Epithelial cell of prostate (primary cell): ENCODE results near the gene ADTRP.

Experiments used
- DNase-seq: peaks from one replicate; pipeline ENCODE4 v3.0.0-alpha.2; 2011; ENCODE audit warnings: low read depth, low spot score
- H3K27ac ChIP-seq: fragments of 450-650 bp; 2 replicates; pipeline ENCODE4 v1.5.1; 2017; ENCODE audit warnings: mild to moderate bottlenecking

The ADTRP gene

GRCh38 chr6:11778036-11778435 is 567 bp downstream of the ADTRP start:
- H3K27ac ChIP-seq, result no peak overlapping the region
- no peak for DNase-seq

GRCh38 chr6:11775791-11776409 is 2.7 kb downstream of the ADTRP start:
- no peak overlapping the region for H3K27ac ChIP-seq
- DNase-seq, result no peak

GRCh38 chr6:11774426-11774825 is 4.2 kb downstream of the ADTRP start:
- DNase-seq, result no peak

GRCh38 chr6:11773581-11773980 is 5.0 kb downstream of the ADTRP start:
- no peak for DNase-seq
- peak overlapping the region; percentile 100 for H3K27ac ChIP-seq

More at GRCh38 chr6:11774426-11774825, 4.2 kb downstream of the ADTRP start:
- no peak overlapping the region for H3K27ac ChIP-seq

GRCh38 chr6:11773013-11773412 is 5.6 kb downstream of the ADTRP start:
- peak overlapping the region; percentile 100 for H3K27ac ChIP-seq
- DNase-seq, result no peak

GRCh38 chr6:11772109-11772825 is 6.3 kb downstream of the ADTRP start:
- DNase-seq, result peak; percentile 91
- peak overlapping the region; percentile 100 for H3K27ac ChIP-seq

GRCh38 chr6:11771473-11772048 is 7.0 kb downstream of the ADTRP start:
- peak; percentile 46 for DNase-seq
- peak overlapping the region; percentile 100 for H3K27ac ChIP-seq

- peak; percentile 100 for DNase-seq
Measured at GRCh38 chr6:11770546-11771466, 7.8 kb downstream of the ADTRP start.

GRCh38 chr6:11769811-11770545 is 8.6 kb downstream of the ADTRP start:
- no peak for DNase-seq
- H3K27ac ChIP-seq, result peak overlapping the region; percentile 100

More at GRCh38 chr6:11770546-11771466, 7.8 kb downstream of the ADTRP start:
- peak overlapping the region; percentile 100 for H3K27ac ChIP-seq

GRCh38 chr6:11769244-11769643 is 9.4 kb downstream of the ADTRP start:
- peak; percentile 50 for DNase-seq
- H3K27ac ChIP-seq, result peak overlapping the region; percentile 100

- DNase-seq, result no peak
- H3K27ac ChIP-seq, result peak overlapping the region; percentile 100
Measured at GRCh38 chr6:11767978-11768756, 10.4 kb downstream of the ADTRP start.

- no peak for DNase-seq
- peak overlapping the region; percentile 100 for H3K27ac ChIP-seq
Measured at GRCh38 chr6:11767458-11767857, 11.1 kb downstream of the ADTRP start.

GRCh38 chr6:11766589-11767450 is 11.8 kb downstream of the ADTRP start:
- peak; percentile 89 for DNase-seq
- H3K27ac ChIP-seq, result peak overlapping the region; percentile 100

- no peak for DNase-seq
- peak overlapping the region; percentile 100 for H3K27ac ChIP-seq
Measured at GRCh38 chr6:11766043-11766442, 12.6 kb downstream of the ADTRP start.

- DNase-seq, result no peak
- no peak overlapping the region for H3K27ac ChIP-seq
Measured at GRCh38 chr6:11764250-11764604, 14.4 kb downstream of the ADTRP start.

GRCh38 chr6:11763460-11764249 is 14.9 kb downstream of the ADTRP start:
- no peak overlapping the region for H3K27ac ChIP-seq
- DNase-seq, result no peak

- no peak for DNase-seq
Measured at GRCh38 chr6:11762794-11763459, 15.7 kb downstream of the ADTRP start.

More at GRCh38 chr6:11762794-11763459, 15.7 kb downstream of the ADTRP start:
- H3K27ac ChIP-seq, result no peak overlapping the region
